ENCODE data around the gene PAX5.

Gene PAX5

DNA sequence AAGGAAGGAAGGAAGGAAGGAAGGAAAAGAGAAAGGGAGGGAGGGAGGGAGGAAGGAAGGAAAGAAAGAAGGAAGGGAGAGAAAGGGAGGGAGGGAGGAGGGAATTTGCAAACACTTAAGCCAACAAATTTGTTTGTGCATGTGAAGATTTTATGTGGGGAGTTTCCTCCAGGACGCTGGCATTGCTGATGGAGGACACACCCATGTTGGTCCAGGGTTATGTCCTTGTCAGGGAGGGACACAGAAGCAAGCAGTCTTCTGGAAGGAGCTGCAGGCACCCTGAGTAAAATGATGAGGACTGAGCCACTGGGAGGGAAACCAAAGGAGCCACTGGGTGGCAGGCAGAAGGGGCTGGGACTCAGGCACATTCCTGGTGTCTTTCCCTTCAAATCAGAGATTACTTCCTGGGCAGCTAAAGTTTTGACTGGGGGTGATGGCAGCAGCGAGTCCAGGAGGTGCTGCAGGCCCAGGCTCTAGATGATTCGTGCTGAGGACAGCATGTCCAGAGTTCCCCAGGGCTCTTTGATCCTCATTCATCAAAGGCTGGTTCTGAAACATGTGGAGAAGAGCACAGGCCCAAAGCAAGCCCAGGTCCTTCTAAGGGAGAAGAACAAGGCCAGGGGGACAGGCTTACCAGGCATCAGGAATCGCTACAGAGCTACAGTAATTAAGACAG lies 109.2 kb downstream of the PAX5 start:
- no peak for FAIRE-seq

DNA sequence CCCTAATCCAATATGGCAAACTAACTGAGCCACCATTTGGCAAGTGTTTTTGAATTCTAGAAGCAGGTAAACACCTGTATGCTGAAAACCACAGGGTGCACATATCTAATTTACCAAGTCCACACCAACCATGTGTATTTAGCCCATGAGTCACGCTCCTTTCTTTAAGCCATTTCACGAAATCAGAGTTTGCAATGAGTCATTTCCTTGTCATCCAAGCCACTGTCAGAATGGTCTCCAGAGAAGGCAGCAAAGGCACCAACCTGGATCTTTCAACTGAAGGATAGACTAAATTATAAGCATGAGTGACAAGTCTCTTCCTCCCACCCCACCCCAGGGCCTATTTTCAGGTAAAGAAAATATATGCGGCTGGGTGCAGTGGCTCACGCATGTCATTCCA lies 110.0 kb downstream of the PAX5 start:
- no peak for FAIRE-seq

DNA sequence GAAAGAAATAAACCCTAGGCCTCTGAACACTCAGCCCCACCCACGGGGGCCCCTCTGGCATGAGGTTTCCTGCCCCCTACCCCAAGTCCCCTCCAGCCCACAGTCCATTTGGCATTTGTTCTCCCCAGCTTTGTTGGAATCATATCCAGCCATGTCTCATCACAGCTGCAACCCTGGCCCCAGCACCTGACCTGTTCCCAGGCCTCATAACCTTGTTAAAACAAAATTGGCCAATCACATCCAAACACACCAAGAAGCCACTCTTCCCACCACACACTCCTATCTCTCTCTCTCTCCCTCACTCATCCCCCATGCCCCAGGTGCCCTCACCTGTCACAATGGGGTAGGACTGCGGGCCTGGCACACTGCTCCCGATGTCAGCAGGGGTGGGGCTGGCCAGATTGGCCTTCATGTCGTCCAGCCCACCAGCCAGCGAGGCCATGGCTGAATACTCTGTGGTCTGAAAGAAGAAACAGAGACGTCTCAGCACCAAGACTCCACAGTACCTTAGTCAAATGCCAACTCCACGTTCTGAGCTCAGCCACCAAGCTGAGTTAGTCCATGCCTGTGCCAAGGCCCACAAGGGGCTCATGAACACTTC lies 110.9 kb downstream of the PAX5 start:
- no peak for FAIRE-seq

DNA sequence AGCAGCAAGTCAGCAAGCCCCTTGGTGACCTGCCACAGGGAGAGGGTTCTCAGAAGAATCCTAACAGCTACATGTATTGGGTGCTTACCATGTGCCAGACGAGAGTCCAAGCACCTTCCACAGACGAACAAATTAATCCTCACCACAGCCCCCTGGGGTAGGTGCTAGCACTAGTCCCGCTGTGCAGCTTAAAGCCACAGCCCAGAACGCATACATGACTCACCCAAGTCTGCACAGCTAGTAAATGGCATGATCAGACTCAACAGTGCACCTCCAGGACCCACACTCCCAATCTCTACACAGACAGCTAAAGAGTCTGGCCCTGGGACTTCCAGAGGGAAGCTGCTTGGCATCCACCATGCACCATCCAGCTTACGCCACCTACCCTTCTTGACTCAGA lies 111.5 kb downstream of the PAX5 start:
- FAIRE-seq: no peak

DNA sequence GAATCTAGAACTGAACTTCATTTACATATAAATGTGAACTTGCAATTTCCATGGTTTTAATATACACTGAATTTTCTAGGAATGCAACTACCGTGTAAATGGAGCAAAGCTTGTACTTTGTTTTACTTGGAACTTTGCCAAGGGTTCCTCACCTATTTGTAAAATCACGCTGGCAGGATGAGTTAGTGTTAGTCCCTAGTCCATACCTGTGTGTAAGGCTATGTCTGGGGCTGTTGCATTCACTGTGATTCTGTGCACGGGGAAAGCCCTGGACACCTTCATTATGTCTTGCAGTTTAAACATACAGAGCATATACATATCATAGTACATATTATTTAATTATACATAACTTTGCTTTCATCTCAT lies 119.9 kb downstream of the PAX5 start:
- FAIRE-seq: no peak

DNA sequence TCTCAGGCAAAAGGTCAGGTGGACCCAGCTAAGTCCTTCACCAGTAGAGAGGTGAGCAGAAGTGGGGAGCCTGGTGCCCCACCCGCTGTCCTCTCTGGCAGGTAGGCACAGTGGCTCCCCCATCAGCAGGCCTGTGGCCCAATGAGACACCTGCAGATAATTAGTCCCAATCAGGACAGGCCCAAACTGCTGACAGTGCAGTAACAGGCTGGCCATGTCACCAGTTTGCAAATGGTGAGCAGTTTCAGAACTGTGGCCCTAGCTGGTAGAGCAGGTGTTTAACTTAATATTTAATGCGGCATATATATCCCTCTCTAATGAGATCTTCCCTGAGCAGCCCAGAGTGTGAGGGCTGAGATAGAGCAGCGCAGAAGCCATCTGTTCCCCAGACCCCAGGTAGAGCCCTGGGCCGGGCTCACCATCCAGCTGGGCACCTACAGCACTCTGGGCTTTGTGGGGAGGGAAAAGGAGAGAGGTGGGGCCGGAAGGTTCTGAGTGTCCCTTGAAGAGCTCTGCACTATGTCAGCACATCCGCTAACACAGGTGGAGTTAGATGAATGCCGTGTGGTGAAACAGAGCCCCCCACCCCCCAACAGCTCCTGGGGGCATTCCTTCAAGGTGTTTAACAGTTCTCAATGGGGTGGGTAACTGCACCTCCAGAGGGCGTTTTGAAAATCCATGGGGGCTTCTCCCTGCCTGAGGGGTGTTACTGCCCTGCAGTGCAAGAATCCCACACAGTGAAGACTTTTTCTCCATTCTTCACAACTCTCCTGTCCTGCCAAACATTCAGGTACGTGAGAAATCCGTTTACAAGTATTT lies 120.5 kb downstream of the PAX5 start:
- no peak for FAIRE-seq

DNA sequence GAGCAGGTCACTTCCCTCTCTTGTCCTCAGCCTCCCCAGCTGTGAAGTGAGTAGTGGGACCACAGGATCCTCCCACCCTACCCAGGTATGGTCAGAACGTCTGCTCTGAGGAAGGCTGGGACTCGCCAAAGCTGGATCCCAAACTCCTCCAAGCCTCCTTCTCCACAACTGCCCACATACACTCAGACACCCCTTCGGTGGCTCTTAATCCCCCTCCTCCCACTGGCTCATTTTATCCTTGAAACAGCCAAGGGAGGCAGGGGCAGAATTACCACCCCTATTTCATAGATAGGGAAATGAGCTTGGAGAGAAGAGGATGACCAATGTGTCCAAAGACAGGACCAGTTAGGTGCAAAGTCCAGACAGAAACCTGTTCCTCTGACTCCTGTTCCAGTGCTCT lies 121.4 kb downstream of the PAX5 start:
- no peak for FAIRE-seq

DNA sequence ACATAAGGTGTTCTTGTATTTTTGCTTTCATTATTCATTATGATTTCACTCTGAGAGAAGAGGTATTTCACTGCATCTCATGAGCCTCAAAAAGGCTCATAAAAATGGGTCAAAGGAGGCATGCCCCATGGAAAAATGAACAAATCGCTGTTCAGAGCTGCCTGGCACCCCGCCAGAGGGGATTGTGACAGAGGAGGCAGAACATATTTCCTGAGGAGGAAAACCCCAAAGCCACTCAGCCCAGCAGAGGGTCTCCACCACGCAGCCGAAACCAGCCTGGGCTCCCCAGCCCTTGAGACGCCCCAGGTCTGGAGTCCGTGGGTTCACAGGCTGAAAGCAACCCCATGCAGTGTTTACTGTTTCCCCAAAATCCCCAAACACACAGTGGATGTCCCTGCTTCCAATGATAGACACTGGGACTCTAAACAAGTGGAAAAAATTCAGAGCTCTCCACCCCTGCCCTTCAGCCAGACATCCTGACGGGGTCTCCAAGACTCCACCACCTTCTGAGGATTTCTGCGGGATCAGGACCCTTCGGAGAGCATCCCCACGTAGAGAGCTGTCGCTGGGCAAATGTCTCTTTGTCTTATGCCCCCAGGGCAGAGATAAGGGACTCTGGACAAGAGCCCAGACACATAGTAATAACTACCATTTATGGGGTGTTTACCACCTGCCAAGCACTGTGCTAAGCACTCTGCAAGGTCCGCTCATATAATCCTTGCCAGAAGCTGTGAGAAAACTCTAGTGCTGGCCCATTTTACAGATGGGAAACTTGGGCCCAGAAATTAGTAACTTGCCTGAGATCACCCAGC lies 122.3 kb downstream of the PAX5 start:
- no peak for FAIRE-seq

DNA sequence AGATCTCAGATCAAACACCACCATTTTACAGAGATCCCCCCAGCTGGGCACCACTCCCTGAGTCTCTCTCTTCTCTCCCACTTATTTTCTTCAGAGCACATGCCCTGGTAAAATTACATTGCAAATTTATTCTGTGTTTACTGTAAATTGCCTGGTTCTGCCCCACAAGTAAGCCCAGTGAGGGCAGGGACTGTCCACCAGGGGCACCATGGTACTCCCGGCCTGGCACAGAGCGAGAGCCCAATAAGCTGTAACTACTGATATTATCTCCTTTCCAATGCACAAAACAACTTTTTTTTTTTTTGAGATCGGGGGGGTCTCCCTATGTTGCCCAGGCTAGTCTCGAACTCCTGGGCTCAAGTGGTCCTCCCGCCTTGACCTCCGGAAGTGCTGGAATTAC lies 123.0 kb downstream of the PAX5 start:
- no peak for FAIRE-seq

DNA sequence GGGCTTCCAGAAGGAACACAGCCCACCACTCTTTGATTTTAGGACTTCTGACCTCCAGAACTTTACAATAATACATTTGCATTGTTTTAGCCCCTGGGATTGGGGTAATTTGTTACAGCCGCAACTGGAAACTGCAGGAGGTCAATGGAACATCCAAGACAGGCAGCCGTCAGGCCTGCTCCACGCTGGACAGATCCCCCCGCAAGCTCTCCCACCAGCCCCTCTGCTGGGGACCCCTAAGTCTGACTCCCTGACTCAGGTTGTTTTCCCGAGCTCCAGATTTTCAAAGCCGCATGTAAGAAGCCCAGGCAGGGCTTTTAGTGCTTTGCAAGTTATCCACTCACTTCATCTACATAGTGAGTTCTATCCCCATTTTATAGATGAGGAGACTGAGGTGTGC lies 127.6 kb downstream of the PAX5 start:
- FAIRE-seq: no peak

DNA sequence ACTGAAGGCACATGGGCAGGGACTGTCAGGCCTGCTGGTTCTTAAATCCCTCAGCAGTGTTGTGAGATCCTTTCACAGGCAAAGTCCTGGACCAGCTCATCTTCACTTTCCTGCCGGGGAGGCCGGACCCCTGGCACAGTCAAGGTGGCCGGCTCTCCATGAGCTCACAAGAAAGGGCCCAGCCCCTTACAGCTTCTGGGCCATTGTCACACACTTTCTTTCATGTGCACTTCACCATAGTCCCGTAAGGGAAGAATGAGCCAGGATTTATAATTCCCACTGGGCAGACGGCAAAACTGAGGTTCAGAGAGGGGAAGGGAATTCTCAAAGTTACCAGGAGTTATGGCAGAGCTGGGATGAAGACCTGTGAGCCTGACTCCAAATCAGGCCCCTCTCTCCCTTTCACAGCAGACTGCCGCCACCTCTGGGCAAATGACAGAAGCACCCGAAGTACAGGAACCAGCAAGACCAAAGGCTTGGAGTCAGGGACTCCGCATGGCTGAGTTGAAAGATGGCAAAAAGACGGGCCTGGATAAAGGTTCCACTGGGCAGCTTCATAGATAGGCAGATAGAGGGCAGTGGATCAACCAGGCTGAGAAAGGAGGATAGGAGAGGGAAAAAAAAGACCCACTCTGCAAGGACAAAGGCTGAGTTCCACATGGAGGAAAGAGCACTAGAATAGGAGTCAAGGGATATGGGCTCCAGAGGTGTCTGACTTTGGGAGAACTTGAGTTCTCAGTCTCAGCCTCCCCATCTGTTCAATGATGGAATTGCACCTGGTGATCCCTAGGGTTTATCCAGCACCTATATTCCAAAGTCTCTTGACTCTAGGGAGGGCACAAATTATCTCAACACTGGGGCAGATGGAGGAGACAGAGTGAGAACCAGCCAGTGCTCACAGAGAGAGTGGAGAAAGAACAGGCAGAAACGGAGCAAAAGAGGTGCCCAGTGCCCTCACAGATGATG lies 128.7 kb downstream of the PAX5 start:
- FAIRE-seq: no peak

DNA sequence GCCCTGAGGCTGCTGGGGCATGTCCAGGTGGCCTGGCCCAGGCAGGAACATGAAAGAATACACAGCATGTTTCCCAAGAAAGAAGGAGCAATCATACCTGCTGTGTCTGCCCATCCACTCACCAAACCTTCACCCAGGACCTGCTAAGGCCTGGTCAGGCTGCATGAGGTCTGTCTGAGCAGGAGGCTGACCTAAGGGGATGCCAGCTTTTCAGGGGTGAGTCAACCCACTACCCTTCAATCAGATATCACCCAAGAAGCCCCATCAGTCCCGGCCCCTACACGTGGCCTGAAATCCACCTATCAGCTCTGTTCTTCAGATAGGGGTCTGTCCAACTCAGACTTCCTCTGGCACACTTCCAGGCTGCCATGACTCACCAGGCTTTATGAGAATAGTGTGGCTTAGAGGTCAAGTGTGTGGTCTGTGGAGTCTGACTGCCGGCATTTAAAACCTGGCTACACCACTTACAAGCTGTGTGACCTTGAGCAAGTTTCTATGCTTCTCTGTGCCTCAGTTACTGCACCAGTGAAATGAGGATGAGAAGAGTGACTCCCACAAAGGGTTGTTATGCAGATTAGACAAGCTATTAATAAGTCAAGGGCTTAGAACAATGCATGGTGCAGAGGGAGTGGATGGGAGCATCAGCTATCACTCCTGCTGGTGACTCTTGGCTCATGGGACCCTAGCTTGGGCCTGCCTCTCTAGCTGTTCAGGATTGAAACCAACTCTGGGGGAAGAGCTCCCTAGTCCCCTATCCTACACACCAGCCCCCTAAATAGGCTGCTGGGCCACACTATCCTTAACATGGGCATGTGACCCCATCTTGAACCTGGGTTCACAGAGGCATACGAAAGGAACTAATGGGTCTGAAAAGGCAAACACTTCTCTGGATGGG lies 130.3 kb downstream of the PAX5 start:
- FAIRE-seq: no peak

DNA sequence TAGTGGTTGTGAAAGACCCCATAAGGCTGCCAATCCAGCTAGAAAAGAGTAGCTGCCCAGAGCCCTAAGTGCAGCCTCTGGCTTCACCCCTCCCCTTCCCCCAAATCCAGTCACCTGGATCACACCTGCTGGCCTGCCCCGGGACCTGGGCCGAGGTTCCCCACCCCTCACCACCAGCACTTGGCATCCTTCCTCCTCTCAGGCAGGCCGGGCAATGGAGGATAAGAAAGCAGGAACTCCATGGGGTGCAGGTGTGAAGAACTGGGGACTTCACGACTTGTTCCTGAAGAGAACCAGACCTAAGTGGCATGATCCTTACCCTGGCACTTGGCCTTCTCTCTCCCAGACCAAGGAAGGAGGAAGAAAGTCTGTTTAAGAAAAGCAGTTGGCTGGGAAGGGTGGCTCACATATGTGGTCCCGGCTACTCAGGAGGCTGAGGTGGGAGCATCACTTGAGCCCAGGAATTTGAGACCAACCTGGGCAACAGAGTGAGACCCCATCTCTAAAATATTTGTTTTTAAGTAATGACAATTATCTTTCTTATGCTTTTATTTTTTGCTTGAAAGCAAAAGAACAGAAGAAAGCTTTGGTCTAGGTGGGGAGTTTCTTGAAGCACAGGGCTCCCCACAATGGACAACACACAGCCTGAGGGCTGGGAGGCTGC lies 131.1 kb downstream of the PAX5 start:
- no peak for FAIRE-seq

DNA sequence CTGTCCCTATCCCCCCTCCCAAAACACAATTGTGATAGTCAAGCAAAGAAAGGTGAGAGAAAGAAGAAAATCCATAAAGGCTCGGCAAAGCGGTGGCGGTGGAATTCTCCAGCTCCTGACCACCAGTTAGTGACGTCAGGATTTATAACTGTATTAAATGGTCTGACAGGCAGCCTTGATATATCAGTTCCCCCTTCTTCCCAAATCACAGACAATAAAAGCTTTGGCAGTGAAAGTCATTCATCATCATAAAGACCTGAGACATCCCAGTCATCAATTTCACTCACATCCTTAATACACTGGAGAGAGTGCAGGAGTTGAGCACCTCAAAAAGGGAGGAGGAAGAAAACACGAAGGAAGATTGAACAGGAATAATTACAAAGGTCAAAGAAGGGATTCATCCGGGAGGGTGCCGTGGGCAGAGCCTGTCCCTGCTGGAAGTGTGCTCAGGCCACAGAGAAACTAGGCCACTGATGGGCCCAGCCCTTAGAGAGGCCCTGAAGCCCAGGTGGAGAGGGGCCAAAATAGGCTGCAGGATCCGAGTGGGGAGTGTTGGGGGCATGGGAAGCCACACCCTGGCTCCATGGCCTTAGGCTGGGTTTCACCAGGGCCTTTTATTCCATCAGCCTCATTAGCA lies 131.9 kb downstream of the PAX5 start:
- FAIRE-seq: no peak

DNA sequence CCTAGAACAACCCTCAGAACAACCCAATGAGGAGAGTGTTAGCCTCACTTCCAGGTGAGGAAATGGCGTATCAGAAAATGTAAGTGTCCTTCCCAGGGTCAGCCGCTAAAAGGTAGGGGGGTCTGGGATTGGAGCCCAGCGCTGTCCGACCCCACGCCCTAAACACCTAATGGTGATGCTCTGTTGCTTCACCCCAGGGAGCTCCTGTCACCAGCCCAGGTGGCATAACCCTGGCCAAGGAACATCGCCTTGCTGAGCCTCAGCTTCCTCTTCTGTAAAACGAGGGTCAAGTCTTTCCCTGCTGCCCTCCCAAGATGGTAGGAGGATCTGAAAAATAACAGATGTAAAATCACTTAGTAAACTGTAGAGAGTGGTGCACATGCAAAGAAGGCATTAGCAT lies 132.5 kb downstream of the PAX5 start:
- FAIRE-seq: no peak

DNA sequence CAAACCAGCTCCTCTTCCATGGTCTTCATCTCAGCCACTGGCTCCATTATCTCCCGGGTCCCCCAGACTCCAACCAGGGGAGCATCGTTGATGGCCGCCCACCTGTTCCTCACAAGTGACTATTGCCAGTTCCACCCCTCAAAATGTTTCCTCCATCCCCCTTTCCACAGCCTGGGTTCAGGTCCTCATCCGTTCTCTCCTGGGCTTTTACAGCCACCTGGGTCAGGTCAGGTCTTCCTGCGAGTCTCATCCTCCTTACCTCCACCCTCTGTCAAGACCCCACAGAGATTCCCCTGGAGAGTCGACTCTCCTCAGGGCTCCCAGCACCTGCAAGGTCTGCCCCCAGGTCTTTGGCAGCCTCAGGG lies 133.2 kb downstream of the PAX5 start:
- FAIRE-seq: no peak

DNA sequence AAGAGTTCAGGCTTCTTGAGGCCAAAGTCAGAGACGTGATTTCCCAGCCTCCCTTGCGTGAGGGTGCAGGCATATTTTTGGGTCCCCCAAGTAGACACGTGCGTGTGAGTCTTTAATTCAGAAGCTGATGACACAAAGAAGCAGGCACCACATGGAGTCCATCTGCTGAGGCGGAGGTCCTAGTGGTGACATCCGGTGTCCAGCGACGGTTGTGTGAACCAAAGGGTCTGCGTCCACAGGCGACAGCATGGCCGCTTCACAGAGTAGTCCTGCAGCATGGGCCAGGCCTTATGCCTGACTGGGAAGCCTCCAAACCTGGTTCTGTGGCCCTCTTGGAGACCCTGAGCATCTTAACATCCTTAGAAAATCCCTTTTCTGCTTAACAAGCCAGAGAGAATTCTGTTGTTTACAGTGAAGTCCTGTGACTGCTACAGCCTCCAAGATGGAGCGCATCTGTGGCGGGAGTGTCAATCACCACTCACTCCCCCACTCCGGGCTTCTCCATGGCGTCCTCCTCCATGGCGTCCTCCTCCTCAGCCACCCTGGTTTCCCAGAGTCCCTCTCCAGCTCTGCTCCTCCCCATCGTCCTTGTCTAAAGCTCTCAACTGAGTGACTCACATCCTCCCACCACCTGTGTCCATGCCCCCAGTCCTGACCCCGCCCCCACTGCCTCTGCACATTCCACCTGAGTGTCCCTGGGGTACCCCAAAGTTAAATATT lies 133.8 kb downstream of the PAX5 start:
- no peak for FAIRE-seq

DNA sequence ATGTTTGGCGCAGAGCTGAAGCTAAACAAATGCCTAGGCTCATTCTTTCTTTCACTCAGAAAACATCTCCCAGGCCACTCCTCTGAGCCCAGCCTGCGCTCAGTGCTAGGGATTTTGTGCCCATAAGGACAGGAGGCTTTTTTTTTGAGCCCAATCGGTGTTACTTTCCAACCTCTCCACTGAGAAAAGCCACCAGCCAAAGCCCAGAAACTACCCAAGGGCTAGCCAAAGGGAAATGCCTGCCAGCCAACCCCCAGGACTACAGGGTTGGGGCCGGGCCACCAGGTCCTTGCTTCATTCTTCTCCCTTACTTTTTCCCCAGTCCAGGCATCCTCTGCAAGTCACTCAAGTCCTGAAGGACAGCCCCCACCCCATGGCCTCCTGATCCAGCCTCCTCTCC lies 134.7 kb downstream of the PAX5 start:
- FAIRE-seq: no peak

DNA sequence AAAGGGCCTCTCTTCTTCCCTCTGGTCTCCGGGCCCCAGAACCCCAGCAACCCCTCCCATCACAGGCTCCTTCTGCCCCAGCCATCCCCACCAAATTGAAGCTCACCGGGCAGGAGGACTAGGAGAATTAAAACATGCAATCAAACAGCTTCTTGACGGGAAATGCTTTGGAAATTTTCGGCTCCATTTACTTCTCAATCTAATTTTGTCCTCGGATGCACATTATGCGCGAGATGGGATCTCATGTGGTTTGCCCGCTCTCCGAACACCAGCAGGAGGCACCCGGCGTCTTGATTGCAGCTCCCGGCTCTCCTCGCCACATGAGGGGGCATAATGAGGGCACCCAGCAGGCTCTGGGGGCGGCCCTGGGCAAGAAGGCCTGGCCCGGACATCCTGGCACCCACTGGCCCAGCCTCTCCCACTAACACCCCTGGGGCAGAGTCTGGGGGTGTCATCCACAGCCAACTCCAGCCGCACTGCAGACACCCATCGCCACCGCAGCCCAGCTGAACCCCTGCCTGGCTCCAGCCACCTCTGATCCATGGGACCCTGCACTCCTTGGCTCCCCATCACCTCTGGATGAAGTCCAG lies 135.5 kb downstream of the PAX5 start:
- FAIRE-seq: no peak

Measured in G401.6 (cell line).